Endothelial cell (in vitro differentiated cells): ENCODE results near the gene PUSL1. TPM values are rescaled to one million over a fixed set of nuclear protein-coding genes. Genes with fewer than 3 reads are reported as not detected.

Experiments used
- DNase-seq: peaks from one replicate; pipeline ENCODE4 v3.0.0; 2021; ENCODE audit warnings: low spot score
- H3K27ac Mint-ChIP-seq: one replicate; pipeline ENCODE4 v1.8.0; 2021; ENCODE audit warnings: mixed read lengths, inconsistent platforms; ENCODE audit not compliant: unreplicated experiment
- H3K27me3 Mint-ChIP-seq: one replicate; pipeline ENCODE4 v1.8.0; 2021; ENCODE audit warnings: mild to moderate bottlenecking, moderate library complexity, mixed read lengths, inconsistent platforms; ENCODE audit not compliant: unreplicated experiment
- H3K36me3 Mint-ChIP-seq: one replicate; pipeline ENCODE4 v1.8.0; 2021; ENCODE audit warnings: mild to moderate bottlenecking, low read depth, mixed read lengths, inconsistent platforms; ENCODE audit not compliant: unreplicated experiment
- H3K4me1 Mint-ChIP-seq: one replicate; pipeline ENCODE4 v1.8.0; 2021; ENCODE audit warnings: mild to moderate bottlenecking, mixed read lengths, inconsistent platforms; ENCODE audit not compliant: unreplicated experiment
- H3K4me3 Mint-ChIP-seq: one replicate; pipeline ENCODE4 v1.8.0; 2021; ENCODE audit warnings: mild to moderate bottlenecking, mixed read lengths, inconsistent platforms; ENCODE audit not compliant: unreplicated experiment
- H3K9me3 Mint-ChIP-seq: one replicate; pipeline ENCODE4 v1.8.0; 2021; ENCODE audit warnings: mixed read lengths, inconsistent platforms; ENCODE audit not compliant: unreplicated experiment
- total RNA-seq: library from RNA; stranded (reverse); fragmentation: NEBNext Ultra II Directional; extraction: Animal tissue kit (Norgen Biotek cat#: 25700); gene quantifications from one replicate; pipeline ENCODE4 v1.2.1, GENCODE V29; 2021; ENCODE audit not compliant: unreplicated experiment
- TF ChIP-seq, protein P1 (sequence below): fragments of 200-600 bp; sonication (generic); IDR thresholded peaks from one replicate; pipeline ENCODE4 v1.5.0; 2021; ENCODE audit warnings: antibody characterized with exemption; ENCODE audit not compliant: unreplicated experiment

The PUSL1 gene
- total RNA-seq, 1 donor from 2014 or later, result 14.0 TPM

DNA sequence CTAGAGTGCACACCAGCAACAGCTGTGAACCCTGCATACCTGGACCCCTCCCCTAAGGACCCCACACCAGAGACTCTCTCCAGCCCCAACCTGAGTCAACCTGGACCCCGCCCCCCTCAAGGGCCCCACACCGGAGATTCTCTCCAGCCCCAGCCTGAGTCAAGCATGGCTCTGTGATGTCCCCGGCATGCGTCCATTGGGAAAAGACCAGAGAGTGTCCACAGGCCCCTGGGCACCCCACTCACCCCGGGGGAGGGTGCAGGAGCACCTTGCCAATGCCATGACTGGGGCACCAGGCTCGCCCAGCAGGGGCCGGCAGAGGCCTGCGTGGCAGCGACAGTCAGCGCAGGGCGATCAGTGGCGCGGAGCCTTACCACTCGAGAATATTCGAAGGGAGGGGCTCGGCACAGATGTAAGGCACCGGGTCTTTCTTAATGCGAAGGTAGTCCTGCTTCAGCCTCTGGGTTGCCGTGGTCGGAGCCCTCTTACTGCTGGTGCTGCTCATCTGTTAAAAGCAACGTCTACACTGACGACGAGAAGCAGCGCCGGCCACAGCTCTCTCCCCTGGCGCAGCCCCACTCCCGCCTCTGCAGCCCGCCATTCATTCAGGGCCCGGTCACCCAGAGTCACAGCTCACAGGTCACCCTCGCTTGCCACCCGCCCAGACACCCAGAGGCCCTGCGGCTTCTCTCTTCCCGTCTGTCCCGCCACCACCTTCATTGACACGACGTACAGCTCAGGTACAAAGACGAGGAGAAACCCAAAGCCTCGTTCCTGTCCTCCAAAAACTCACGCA is 40.7 kb upstream of the PUSL1 start:
- H3K27me3 Mint-ChIP-seq, result peaks cover 15% of the 10 kb centered on the region
- no peaks in the 10 kb centered on the region for H3K9me3 Mint-ChIP-seq
- no peak for DNase-seq
- TF ChIP-seq, protein P1, sequence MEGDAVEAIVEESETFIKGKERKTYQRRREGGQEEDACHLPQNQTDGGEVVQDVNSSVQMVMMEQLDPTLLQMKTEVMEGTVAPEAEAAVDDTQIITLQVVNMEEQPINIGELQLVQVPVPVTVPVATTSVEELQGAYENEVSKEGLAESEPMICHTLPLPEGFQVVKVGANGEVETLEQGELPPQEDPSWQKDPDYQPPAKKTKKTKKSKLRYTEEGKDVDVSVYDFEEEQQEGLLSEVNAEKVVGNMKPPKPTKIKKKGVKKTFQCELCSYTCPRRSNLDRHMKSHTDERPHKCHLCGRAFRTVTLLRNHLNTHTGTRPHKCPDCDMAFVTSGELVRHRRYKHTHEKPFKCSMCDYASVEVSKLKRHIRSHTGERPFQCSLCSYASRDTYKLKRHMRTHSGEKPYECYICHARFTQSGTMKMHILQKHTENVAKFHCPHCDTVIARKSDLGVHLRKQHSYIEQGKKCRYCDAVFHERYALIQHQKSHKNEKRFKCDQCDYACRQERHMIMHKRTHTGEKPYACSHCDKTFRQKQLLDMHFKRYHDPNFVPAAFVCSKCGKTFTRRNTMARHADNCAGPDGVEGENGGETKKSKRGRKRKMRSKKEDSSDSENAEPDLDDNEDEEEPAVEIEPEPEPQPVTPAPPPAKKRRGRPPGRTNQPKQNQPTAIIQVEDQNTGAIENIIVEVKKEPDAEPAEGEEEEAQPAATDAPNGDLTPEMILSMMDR, result no peak
- H3K27ac Mint-ChIP-seq, result peak overlapping the region; percentile 57
- no peak overlapping the region for H3K4me3 Mint-ChIP-seq
- peaks cover 36% of the 10 kb centered on the region for H3K36me3 Mint-ChIP-seq
- peaks cover 27% of the 10 kb centered on the region for H3K4me1 Mint-ChIP-seq

DNA sequence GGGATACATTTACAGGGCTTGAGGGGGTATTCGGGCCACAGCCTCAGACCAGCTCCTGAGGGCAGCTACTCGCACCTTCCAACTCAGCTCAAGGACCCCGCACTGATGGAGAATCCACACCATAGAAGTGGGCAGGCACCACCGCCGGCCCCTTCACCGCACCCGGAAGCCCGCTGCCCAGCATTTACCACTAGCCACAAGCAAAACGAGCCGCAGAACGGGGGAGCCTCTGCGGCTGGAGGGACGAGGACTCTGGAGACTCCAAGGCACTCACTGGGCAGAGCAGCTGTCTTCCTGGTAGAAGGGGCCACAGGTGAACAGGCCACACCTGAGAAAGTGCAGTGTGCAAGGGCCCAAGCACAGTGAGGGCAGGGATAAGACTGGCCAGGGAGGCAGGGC is 40.1 kb upstream of the PUSL1 start:
- TF ChIP-seq, protein P1, result no peak
- H3K4me3 Mint-ChIP-seq, result no peak overlapping the region
- no peak for DNase-seq
- peaks cover 32% of the 10 kb centered on the region for H3K4me1 Mint-ChIP-seq
- H3K9me3 Mint-ChIP-seq, result no peaks in the 10 kb centered on the region
- peak overlapping the region; percentile 57 for H3K27ac Mint-ChIP-seq
- peaks cover 30% of the 10 kb centered on the region for H3K36me3 Mint-ChIP-seq
- H3K27me3 Mint-ChIP-seq, result peaks cover 19% of the 10 kb centered on the region

DNA sequence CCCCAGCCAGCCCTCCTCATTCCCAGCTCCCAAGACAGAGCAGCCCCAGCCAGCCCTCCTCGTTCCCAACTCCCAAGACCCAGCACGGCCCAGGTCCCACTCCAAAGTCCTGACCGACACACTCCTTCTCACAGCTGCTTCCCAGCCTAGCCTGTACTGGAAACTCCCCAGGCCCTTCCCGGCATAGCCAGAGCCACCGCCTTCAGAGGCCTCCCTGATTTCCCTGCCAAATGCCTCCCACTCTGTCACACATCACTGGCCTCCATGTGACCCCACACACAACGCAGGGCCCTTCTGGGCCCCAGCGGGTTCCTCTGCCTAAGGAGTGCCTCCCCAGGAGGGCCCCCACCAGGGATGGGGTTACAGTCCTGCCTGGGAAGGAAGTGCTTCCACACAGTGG is 37.6 kb upstream of the PUSL1 start:
- peaks cover 21% of the 10 kb centered on the region for H3K27me3 Mint-ChIP-seq
- peak overlapping the region; percentile 72 for H3K27ac Mint-ChIP-seq
- peaks cover 25% of the 10 kb centered on the region for H3K36me3 Mint-ChIP-seq
- peak overlapping the region; percentile 66 for H3K4me3 Mint-ChIP-seq
- no peak for DNase-seq
- peaks cover 32% of the 10 kb centered on the region for H3K4me1 Mint-ChIP-seq
- H3K9me3 Mint-ChIP-seq, result no peaks in the 10 kb centered on the region
- TF ChIP-seq, protein P1, result no peak

DNA sequence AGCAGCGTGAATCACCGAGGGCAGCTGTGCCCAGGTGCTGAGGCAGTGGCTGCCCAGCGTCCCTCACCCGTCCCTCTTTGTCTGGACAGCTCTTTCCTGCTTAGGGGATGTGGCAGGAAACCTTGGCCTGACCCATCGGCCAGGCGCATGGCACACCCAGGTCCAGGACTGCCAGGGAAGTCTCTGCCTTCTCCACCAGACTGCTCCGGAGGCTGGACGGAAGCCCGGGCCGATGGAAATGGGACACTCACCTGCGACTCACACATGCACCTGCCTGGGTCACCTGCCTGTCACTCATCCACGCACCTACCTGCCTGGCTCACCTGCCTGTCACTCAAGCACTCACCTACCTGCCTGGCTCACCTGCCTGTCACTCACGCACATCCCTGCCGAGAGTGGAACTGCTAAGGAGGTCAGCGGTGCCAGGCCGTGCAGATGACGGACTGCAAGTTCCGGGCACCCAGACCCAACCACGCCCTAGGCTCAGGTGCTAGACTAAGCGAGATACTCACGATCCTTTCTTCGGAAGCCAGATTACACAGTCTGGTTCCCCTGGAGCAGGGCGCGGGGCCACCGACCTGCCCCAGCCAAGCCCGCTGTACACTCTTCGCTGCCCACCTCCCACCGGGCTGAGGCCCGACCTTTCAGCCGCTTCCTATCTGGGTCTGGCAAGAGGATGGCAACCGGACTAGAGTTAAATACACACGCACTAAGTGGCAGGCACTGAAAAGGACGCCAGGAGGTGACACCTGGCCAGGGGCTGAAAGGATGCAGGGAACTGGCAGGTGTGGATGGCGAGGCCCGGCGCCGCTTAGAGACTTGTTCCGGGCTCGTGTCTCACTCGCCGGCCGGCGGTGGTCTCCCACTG is 35.8 kb upstream of the PUSL1 start:
- Mint-ChIP-seq H3K4me3 (peak overlapping the region; percentile 95), H3K9me3 (no peaks in the 10 kb centered on the region), H3K4me1 (peaks cover 32% of the 10 kb centered on the region), H3K36me3 (peaks cover 17% of the 10 kb centered on the region), H3K27me3 (peaks cover 22% of the 10 kb centered on the region), H3K27ac (peak overlapping the region; percentile 88)
- TF ChIP-seq, protein P1, result no peak
- no peak for DNase-seq

DNA sequence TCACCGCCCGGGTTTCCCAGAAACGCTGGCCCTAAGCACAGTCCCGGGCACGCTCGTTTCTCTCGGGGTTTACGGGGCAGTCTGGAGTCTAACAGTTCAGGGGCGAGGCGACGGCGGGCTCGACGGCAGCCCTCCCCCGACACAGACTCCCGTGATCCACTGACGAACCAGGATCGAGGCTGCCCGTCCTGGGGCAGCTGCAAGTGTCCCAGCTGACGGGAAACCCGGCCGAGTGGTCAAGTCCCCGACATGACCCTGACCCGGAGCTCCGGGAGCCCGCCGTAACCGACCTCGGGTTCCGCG is 35.2 kb upstream of the PUSL1 start:
- H3K4me1 Mint-ChIP-seq, result peaks cover 32% of the 10 kb centered on the region
- no peak for DNase-seq
- peak overlapping the region; percentile 88 for H3K27ac Mint-ChIP-seq
- TF ChIP-seq, protein P1, result no peak
- H3K9me3 Mint-ChIP-seq, result no peaks in the 10 kb centered on the region
- peaks cover 22% of the 10 kb centered on the region for H3K27me3 Mint-ChIP-seq
- peaks cover 17% of the 10 kb centered on the region for H3K36me3 Mint-ChIP-seq
- H3K4me3 Mint-ChIP-seq, result peak overlapping the region; percentile 95
